HEK293T (cell line): ENCODE results near the gene NPBWR2.

Experiments
- CTCF ChIA-PET: fragments of 350-600 bp; formaldehyde crosslinking; extraction: SDS; loops from one replicate; lab custom pipeline; 2021; ENCODE audit warnings: antibody characterized with exemption, inconsistent platforms; lab: Yijun Ruan, JAX
- POLR2A ChIA-PET: fragments of 350-600 bp; formaldehyde crosslinking; extraction: SDS; loops from one replicate; lab custom pipeline; 2020; ENCODE audit warnings: antibody characterized with exemption, inconsistent platforms; lab: Yijun Ruan, JAX
- DNase-seq: peaks from one replicate; pipeline ENCODE4 v3.0.0; 2012; ENCODE audit warnings: mixed read lengths; ENCODE audit errors: extremely low spot score
- ARNT ChIP-seq: fragments of 450-650 bp; IDR thresholded peaks from 2 replicates; pipeline ENCODE4 v1.6.1; 2017; ENCODE audit warnings: mild to moderate bottlenecking
- BHLHE40 ChIP-seq: fragments of 450-650 bp; IDR thresholded peaks from 2 replicates; pipeline ENCODE4 v1.6.1; 2016; ENCODE audit warnings: mild to moderate bottlenecking, moderate library complexity, borderline replicate concordance
- CTBP1 ChIP-seq: fragments of 450-650 bp; IDR thresholded peaks from 2 replicates; pipeline ENCODE4 v1.6.1; 2016; ENCODE audit warnings: borderline replicate concordance
- ELF4 ChIP-seq: fragments of 450-650 bp; IDR thresholded peaks from 2 replicates; pipeline ENCODE4 v1.6.1; 2017; ENCODE audit warnings: antibody characterized with exemption
- FOXA1 ChIP-seq: fragments of 450-650 bp; IDR thresholded peaks from 2 replicates; pipeline ENCODE4 v1.6.1; 2016; ENCODE audit warnings: mild to moderate bottlenecking
- FOXK2 ChIP-seq: fragments of 450-650 bp; IDR thresholded peaks from 2 replicates; pipeline ENCODE4 v1.6.1; 2016; ENCODE audit warnings: mild to moderate bottlenecking
- FOXM1 ChIP-seq: fragments of 450-650 bp; IDR thresholded peaks from 2 replicates; pipeline ENCODE4 v1.6.1; 2017; ENCODE audit warnings: mild to moderate bottlenecking, borderline replicate concordance
- HDGF ChIP-seq: fragments of 450-650 bp; IDR thresholded peaks from 2 replicates; pipeline ENCODE4 v1.6.1; 2017; ENCODE audit warnings: antibody characterized with exemption, borderline replicate concordance
- L3MBTL2 ChIP-seq: fragments of 450-650 bp; conservative IDR thresholded peaks from 2 replicates; pipeline ENCODE4 v1.6.1; 2016; ENCODE audit warnings: mild to moderate bottlenecking
- LEF1 ChIP-seq: fragments of 450-650 bp; IDR thresholded peaks from 2 replicates; pipeline ENCODE4 v1.6.1; 2017; ENCODE audit warnings: mild to moderate bottlenecking, borderline replicate concordance
- NFRKB ChIP-seq: fragments of 450-650 bp; IDR thresholded peaks from 2 replicates; pipeline ENCODE4 v1.6.1; 2016; ENCODE audit warnings: mild to moderate bottlenecking, moderate library complexity
- SP1 ChIP-seq: fragments of 450-650 bp; IDR thresholded peaks from 2 replicates; pipeline ENCODE4 v1.6.1; 2017
- SUZ12 ChIP-seq: fragments of 450-650 bp; IDR thresholded peaks from 2 replicates; pipeline ENCODE4 v1.6.1; 2016; ENCODE audit warnings: mild to moderate bottlenecking
- TARDBP ChIP-seq: fragments of 450-650 bp; IDR thresholded peaks from 2 replicates; pipeline ENCODE4 v1.6.1; 2016
- ZNF384 ChIP-seq: fragments of 450-650 bp; IDR thresholded peaks from 2 replicates; pipeline ENCODE4 v1.6.1; 2016
- TF ChIP-seq, protein P1 (sequence below): fragments of 450-650 bp; IDR thresholded peaks from 2 replicates; pipeline ENCODE4 v1.6.1; 2016

The NPBWR2 gene

DNA sequence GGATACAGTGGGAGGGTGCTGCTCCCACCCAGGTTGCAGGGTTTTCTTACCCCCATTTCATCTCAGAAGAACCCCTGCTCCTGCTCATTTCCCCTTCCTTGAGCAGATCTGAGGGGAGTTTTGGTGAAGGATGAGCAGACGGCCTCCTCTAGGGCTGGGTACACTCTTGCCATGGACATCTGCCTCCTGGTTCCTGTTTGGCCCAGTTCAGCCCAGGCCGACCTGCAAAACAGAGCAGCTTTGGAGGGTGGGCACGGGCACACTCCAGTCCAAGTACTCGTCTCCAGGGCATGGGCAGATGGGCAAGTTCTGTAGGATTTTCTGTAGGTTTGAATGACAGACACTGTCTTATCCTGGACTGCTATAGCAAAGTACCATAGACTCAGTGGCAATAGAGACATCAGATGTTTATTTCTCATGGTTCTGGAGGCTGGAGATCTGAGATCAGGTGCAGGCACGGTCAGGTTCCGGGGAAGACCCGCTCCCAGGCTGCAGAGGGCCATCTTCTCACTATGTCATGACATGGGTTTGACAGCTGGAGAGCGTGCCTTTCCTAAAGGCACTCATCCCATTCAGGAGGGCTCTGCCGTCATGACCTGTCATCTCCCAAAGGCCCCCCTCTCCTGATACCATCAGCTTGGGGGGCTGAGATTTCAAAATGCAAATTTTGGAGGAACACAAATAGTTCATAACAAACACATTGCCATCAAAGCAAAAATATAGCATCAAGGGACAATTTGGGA lies 6.2 kb downstream of the NPBWR2 start:
- CTCF ChIA-PET, result no interaction called here
- DNase-seq, result no peak
- POLR2A ChIA-PET, result interaction anchor here (0.6 kb wide), 1 partner anchor 39 kb away, joined by 3 read pairs; no protein-coding TSS in a partner anchor

DNA sequence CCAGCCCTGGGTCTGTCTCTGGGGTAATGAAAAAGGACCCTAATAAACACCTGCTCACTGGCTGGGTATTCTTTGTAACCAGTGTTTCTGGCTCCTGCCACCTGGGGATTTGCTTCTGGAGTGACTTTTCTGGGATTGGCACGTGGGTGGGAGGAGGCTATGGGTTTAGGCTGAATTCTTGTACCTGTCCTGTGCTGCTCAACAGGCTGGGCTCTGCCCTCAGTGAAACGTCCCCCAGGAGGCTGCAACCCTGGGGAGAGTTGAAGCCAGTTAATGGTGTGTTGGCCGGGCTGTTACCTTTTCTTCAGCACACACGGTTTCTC lies 6.8 kb downstream of the NPBWR2 start:
- CTCF ChIA-PET, result interaction anchor here (1.5 kb wide), 1 partner anchor 17 kb away, joined by 3 read pairs; no protein-coding TSS in a partner anchor
- no peak for TF ChIP-seq L3MBTL2
- TF ChIP-seq SP1, result no peak
- no peak for TF ChIP-seq FOXK2
- no peak for TF ChIP-seq SUZ12
- TF ChIP-seq ARNT, result no peak

More for the DNA sequence above, 6.2 kb downstream of the NPBWR2 start:
- TF ChIP-seq, protein P1, sequence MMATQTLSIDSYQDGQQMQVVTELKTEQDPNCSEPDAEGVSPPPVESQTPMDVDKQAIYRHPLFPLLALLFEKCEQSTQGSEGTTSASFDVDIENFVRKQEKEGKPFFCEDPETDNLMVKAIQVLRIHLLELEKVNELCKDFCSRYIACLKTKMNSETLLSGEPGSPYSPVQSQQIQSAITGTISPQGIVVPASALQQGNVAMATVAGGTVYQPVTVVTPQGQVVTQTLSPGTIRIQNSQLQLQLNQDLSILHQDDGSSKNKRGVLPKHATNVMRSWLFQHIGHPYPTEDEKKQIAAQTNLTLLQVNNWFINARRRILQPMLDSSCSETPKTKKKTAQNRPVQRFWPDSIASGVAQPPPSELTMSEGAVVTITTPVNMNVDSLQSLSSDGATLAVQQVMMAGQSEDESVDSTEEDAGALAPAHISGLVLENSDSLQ, result no peak
- TF ChIP-seq SUZ12, result no peak
- no peak for TF ChIP-seq ZNF384
- no peak for TF ChIP-seq BHLHE40
- no peak for TF ChIP-seq FOXK2
- no peak for TF ChIP-seq ARNT
- TF ChIP-seq HDGF, result no peak
- no peak for TF ChIP-seq NFRKB
- TF ChIP-seq TARDBP, result no peak
- no peak for TF ChIP-seq L3MBTL2
- TF ChIP-seq ELF4, result no peak
- TF ChIP-seq LEF1, result no peak
- TF ChIP-seq FOXM1, result no peak
- no peak for TF ChIP-seq CTBP1
- no peak for TF ChIP-seq SP1
- TF ChIP-seq FOXA1, result no peak

DNA sequence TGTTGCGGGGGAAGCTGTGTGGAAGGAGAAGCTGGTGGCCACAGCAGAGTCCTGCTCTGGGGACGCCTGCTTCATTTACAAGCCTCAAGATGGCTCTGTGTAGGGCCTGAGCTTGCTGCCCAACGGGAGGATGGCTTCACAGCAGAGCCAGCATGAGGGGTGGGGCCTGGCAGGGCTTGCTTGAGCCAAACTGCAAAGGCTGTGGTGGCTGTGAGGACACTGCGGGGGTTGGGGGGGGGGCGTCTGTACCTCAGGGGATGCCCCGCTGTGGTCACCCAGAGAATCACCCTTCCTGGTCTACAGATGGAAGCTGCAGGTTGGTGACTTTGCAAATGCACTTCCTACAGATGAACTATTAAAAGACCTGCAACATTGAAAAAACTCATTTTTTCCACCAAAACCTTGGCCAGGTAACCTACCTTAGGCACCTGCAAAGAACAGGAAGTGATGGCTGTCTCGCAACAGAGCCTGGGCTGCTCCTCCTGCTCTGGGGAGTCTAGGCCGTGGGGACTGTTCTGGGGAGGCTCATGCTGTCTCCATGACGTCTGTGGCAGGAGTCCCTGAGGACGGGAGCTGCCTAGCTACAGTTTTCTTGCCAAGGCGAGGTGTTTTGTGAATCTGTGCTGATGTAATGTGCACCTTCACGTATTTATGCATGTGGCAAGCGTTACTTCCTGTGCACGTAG lies 7.3 kb downstream of the NPBWR2 start:
- no peak for TF ChIP-seq SUZ12
- DNase-seq, result no peak
- ChIA-PET CTCF (interaction anchor here (1.5 kb wide), 1 partner anchor 16 kb away, joined by 3 read pairs; no protein-coding TSS in a partner anchor), POLR2A (no interaction called here)

More for the DNA sequence above, 6.8 kb downstream of the NPBWR2 start:
- POLR2A ChIA-PET, result no interaction called here
- DNase-seq, result no peak

DNA sequence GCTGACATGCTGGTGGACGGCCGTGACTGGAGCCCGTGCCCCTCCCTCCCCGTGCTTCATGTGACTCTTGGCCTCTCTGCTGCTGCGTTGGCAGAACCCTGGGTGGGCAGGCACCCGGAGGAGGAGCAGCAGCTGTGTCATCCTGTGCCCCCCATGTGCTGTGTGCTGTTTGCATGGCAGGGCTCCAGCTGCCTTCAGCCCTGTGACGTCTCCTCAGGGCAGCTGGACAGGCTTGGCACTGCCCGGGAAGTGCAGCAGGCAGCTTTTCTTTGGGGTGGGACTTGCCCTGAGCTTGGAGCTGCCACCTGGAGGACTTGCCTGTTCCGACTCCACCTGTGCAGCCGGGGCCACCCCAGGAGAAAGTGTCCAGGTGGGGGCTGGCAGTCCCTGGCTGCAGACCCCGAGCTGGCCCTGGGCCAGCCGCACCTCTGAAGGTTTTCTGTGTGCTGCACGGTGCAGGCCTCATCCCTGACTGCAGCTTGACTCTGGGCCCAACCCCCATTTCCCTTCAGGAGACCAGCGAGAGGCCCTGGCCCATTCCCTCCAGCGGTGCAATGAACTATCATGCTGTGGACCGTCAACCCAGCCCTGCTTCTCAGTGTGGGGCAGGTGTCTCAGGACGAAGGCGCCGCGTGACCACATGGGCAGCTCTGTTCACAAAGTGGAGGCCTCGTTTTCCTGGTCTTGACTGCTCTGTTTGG lies 8.1 kb downstream of the NPBWR2 start:
- no peak for DNase-seq
- POLR2A ChIA-PET, result no interaction called here
- TF ChIP-seq ARNT (no peak), HDGF (no peak), CTBP1 (no peak), TARDBP (no peak), FOXK2 (no peak), L3MBTL2 (no peak), SP1 (no peak), ELF4 (no peak), FOXM1 (no peak), SUZ12 (no peak), FOXA1 (no peak), NFRKB (no peak), BHLHE40 (no peak), ZNF384 (no peak), LEF1 (no peak)
- CTCF ChIA-PET, result interaction anchor here (1.5 kb wide), 1 partner anchor 16 kb away, joined by 3 read pairs; no protein-coding TSS in a partner anchor

DNA sequence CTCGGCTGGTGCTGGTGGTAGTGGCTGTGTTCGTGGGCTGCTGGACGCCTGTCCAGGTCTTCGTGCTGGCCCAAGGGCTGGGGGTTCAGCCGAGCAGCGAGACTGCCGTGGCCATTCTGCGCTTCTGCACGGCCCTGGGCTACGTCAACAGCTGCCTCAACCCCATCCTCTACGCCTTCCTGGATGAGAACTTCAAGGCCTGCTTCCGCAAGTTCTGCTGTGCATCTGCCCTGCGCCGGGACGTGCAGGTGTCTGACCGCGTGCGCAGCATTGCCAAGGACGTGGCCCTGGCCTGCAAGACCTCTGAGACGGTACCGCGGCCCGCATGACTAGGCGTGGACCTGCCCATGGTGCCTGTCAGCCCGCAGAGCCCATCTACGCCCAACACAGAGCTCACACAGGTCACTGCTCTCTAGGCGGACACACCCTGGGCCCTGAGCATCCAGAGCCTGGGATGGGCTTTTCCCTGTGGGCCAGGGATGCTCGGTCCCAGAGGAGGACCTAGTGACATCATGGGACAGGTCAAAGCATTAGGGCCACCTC lies 8.8 kb downstream of the NPBWR2 start:
- POLR2A ChIA-PET, result no interaction called here
- CTCF ChIA-PET, result no interaction called here
- TF ChIP-seq LEF1, result no peak
- TF ChIP-seq ARNT, result no peak
- no peak for TF ChIP-seq ZNF384
- no peak for TF ChIP-seq BHLHE40
- TF ChIP-seq SP1, result no peak
- no peak for TF ChIP-seq NFRKB
- no peak for DNase-seq

DNA sequence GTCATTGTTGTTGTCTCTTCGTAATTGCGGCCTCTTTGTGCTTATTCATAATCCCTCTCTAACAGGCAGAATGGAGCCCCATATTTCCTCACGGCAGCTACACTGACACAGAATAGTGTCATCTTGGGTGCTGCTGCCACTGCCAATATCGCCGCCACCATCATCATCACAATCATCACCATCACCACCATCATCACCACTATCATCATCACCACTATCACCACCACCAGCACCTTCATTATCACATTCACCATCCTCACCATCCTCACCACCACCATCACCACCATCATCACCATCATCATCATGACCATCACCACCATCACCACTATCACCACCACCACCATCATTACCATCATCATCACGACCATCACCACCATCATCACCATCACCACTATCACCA lies 10.8 kb downstream of the NPBWR2 start:
- ChIA-PET CTCF (no interaction called here), POLR2A (interaction anchor here (1.2 kb wide), 1 partner anchor 34 kb away, joined by 3 read pairs; the partner anchor contains the start of gene TCEA2)
- DNase-seq, result no peak
- TF ChIP-seq L3MBTL2, result no peak
- TF ChIP-seq HDGF, result no peak
- TF ChIP-seq, protein P1, result no peak
- no peak for TF ChIP-seq SUZ12
- no peak for TF ChIP-seq ZNF384
- TF ChIP-seq ELF4, result no peak
- no peak for TF ChIP-seq FOXM1
- no peak for TF ChIP-seq FOXK2
- no peak for TF ChIP-seq FOXA1
- TF ChIP-seq TARDBP, result no peak
- TF ChIP-seq BHLHE40, result no peak
- no peak for TF ChIP-seq CTBP1
- TF ChIP-seq NFRKB, result no peak
- TF ChIP-seq SP1, result no peak
- TF ChIP-seq ARNT, result no peak
- no peak for TF ChIP-seq LEF1
